Skeletal muscle tissue (tissue), 4 donors: Measurements from ENCODE around the gene RDH8. TPM values are rescaled to one million over a fixed set of nuclear protein-coding genes. Genes with fewer than 3 reads are reported as not detected.

ENCODE experiments used
- H3K27ac ChIP-seq: one replicate; pipeline ENCODE4 v1.7.0; 2013; ENCODE audit warnings: mild to moderate bottlenecking, low read depth, low read length, inconsistent platforms
- H3K27me3 ChIP-seq, 3 donors: one replicate each; pipeline ENCODE4 v1.7.0; 2013; ENCODE audit warnings: low read length in 3 of 3; ENCODE audit not compliant: control insufficient read depth in 3 of 3, insufficient read depth in 3 of 3
- H3K36me3 ChIP-seq, 3 donors: one replicate each; pipeline ENCODE4 v1.7.0; 2013; ENCODE audit warnings: low read length in 3 of 3; ENCODE audit not compliant: control insufficient read depth in 3 of 3, insufficient read depth in 3 of 3
- H3K4me1 ChIP-seq, 3 donors: one replicate each; pipeline ENCODE4 v1.7.0; 2013; ENCODE audit warnings: low read length in 3 of 3, mild to moderate bottlenecking in 3 of 3; ENCODE audit not compliant: control insufficient read depth in 3 of 3, insufficient read depth in 3 of 3
- H3K4me3 ChIP-seq, 3 donors: one replicate each; pipeline ENCODE4 v1.7.0; 2013; ENCODE audit warnings: low read length in 3 of 3
- H3K9ac ChIP-seq, 3 donors: one replicate each; pipeline ENCODE4 v1.7.0; 2013; ENCODE audit warnings: low read length in 3 of 3, mild to moderate bottlenecking in 3 of 3, moderate library complexity in 2 of 3, low read depth in 1 of 3
- H3K9me3 ChIP-seq, 3 donors: one replicate each; pipeline ENCODE4 v1.7.0; 2013; ENCODE audit warnings: low read length in 3 of 3; ENCODE audit not compliant: control insufficient read depth in 3 of 3
- total RNA-seq: library from RNA; depleted of rRNA; stranded (reverse); fragments of >200 nt; gene quantifications from one replicate; pipeline ENCODE4 v1.2.3, GENCODE V29; 2014
- donor health status: Osteomylitis.

RDH8 gene, protein sequence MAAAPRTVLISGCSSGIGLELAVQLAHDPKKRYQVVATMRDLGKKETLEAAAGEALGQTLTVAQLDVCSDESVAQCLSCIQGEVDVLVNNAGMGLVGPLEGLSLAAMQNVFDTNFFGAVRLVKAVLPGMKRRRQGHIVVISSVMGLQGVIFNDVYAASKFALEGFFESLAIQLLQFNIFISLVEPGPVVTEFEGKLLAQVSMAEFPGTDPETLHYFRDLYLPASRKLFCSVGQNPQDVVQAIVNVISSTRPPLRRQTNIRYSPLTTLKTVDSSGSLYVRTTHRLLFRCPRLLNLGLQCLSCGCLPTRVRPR
- not detected for total RNA-seq

- H3K9me3 ChIP-seq = no peaks in the 10 kb centered on the region
- no peak within 1 kb of the TSS for H3K4me3 ChIP-seq
- H3K9ac ChIP-seq = no peak within 1 kb of the TSS
- H3K27me3 ChIP-seq = peaks cover 22 to 42% (median 26%) of the 10 kb centered on the region in 3 donors
- H3K4me1 ChIP-seq = peaks cover 3 to 7% (median 6%) of the 10 kb centered on the region in 3 donors
- H3K36me3 ChIP-seq = no peaks in the 10 kb centered on the region
- no peak within 1 kb of the TSS for H3K27ac ChIP-seq
Measured at GRCh38 chr19:10013316-10013715, at the start of gene RDH8. Gene RDH8 (plus strand): TSS chr19:10013483. CDS start chr19:10013498, 15 bp downstream.

DNA sequence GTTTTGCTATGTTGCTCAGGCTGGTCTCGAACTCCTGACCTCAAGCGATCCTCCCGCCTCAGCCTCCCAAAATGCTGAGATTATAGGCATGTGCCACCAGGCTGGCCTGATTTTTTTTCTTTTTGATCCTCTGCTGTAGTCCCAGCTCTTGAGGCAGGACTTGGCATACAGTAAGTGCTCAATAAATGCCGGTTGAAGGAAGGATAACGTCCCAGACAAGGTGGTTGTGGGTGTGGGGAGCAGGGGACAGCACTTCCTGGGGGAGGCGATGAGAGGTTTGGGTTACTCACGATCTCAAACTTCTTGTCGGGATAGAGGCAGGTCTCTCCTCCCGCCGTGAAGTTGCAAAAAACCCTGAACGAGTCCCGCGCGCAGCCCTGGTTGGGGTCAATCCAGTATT lies 47.3 kb upstream of the RDH8 start:
- no peak overlapping the region for H3K4me3 ChIP-seq
- no peaks in the 10 kb centered on the region for H3K9me3 ChIP-seq
- H3K27ac ChIP-seq = no peak overlapping the region
- H3K4me1 ChIP-seq = no peaks in the 10 kb centered on the region
- no peak overlapping the region for H3K9ac ChIP-seq
- peaks cover 0 to 13% (median 9%) of the 10 kb centered on the region in 3 donors for H3K36me3 ChIP-seq
- no peaks in the 10 kb centered on the region for H3K27me3 ChIP-seq

DNA sequence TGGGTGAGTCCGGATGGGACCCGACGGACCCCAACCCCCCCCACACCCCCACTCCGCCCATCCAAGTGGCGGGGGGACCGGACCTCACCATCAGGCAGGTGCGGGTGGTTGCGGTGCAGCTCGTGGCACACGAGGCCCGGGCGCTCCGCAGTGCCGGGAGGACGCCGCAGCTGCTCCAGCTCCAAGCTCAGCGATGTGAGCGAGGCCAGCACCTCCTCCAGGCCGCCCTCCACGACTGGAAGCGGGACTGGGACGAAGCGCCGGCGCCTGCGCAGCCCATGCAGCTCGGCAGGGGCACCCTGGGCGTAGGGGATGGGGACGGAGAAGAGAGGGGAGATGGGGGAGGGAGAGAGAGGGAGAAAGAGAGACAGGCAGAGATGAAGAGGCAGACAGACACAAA lies 46.8 kb upstream of the RDH8 start:
- Histone ChIP-seq H3K27ac (no peak overlapping the region), H3K9ac (no peak overlapping the region), H3K4me1 (no peaks in the 10 kb centered on the region), H3K27me3 (no peaks in the 10 kb centered on the region), H3K4me3 (no peak overlapping the region), H3K36me3 (peaks cover 0 to 13% (median 9%) of the 10 kb centered on the region in 3 donors), H3K9me3 (no peaks in the 10 kb centered on the region)

DNA sequence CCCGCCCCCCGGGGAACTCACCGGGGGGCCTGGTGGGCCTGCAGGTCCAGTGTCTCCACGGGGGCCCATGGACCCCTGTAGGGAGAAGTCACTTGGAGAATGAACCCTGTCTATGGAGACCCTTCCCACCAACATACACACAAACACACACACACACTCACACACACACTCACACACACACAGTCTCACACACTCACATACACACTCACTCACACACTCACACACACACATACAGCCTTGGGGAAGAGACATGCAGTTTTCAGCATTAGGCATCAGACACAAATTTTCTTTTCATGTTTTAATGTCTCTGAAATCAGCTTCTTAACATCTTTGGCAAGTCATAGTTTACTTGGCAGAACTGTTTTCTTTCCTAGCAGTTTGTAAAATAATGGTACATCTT lies 46.0 kb upstream of the RDH8 start:
- H3K27ac ChIP-seq = no peak overlapping the region
- no peaks in the 10 kb centered on the region for H3K9me3 ChIP-seq
- H3K36me3 ChIP-seq = peaks cover 0 to 12% (median 9%) of the 10 kb centered on the region in 3 donors
- no peak overlapping the region for H3K4me3 ChIP-seq
- no peaks in the 10 kb centered on the region for H3K4me1 ChIP-seq
- no peak overlapping the region for H3K9ac ChIP-seq
- no peaks in the 10 kb centered on the region for H3K27me3 ChIP-seq

DNA sequence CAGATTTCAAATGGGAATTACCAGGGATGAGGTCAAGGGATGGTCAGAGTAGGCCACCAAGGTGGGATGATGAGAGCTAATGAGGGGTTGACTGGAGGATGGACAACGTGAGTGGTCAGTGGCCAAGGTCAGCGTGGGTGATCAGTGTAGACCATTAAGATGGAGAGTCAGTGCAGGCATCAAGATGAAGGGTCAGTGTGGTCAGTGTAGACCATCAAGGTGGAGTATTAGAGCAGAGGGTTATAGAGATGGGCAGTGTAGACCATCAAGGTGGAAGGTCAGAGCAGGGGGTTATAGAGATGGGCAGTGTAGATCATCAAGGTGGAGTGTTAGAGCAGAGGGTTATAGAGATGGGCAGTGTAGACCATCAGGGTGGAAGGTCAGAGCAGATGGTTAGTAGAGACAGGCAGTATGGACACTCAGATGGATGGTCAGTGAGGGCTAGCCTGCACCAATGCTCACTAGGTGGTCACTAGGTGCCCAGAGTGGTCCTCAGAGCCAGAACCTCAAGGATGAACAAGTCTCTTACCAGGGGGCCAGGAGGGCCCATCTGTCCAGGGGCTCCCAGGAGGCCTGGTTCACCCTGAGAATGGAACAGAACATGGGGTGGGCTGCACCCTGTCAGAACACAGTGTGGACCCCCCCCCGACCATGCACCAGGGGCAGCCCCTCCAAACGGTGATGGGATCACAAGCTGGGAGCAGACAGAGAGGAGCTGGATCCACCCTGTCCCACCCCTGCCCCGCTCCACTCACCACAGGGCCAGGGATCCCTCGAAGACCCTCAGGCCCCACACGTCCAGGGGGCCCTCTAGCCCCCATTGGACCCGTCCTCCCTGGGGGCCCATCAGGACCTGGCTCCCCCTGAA lies 44.2 kb upstream of the RDH8 start:
- Histone ChIP-seq H3K9me3 (no peaks in the 10 kb centered on the region), H3K36me3 (peaks cover 0 to 13% (median 13%) of the 10 kb centered on the region in 3 donors), H3K9ac (no peak overlapping the region), H3K27me3 (no peaks in the 10 kb centered on the region), H3K4me3 (no peak overlapping the region), H3K27ac (no peak overlapping the region), H3K4me1 (no peaks in the 10 kb centered on the region)

GRCh38 chr19:9969688-9969975 lies 43.7 kb upstream of the RDH8 start:
- H3K4me1 ChIP-seq = no peaks in the 10 kb centered on the region
- H3K9me3 ChIP-seq = no peaks in the 10 kb centered on the region
- H3K4me3 ChIP-seq = no peak overlapping the region
- no peak overlapping the region for H3K9ac ChIP-seq
- H3K27ac ChIP-seq = no peak overlapping the region
- no peaks in the 10 kb centered on the region for H3K27me3 ChIP-seq
- peaks cover 0 to 13% (median 13%) of the 10 kb centered on the region in 3 donors for H3K36me3 ChIP-seq

- Histone ChIP-seq H3K4me3 (no peak overlapping the region), H3K9ac (no peak overlapping the region), H3K27ac (no peak overlapping the region), H3K9me3 (no peaks in the 10 kb centered on the region), H3K4me1 (no peaks in the 10 kb centered on the region), H3K36me3 (peaks cover 0 to 13% (median 13%) of the 10 kb centered on the region in 3 donors), H3K27me3 (no peaks in the 10 kb centered on the region)
Measured at GRCh38 chr19:9970481-9970880, 42.8 kb upstream of the RDH8 start.

DNA sequence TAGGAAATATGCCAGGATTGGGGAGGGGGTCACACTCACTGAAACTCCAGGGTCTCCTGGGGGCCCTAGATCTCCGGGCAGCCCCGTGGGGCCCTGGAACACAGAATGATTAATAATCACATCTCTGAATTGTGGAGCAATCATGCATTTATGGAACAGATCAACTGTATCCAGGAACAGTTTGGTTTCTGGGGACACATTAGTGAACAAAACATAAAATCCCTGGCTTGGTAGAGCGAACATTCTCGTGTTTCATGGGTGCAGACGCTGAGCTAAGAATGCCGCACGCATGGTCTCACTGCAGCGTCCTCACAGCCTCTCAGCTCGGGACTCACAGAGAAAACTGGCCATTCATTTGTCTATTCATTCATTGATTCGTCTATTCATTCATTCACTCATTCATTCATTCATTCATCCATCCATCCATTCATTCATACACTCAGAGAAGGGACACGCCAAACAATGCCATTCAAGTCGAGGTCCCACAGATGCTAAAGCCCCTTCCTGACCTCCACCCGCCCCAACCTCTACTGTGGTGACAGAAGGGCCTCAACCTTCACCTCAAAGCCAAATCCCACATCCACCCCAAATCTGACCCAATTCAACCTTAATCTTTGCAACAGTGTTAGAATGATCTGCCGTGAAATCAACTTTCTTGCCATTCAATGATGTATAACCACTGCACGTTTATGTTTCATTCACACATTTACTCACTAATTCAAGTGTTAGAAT lies 42.0 kb upstream of the RDH8 start:
- Histone ChIP-seq H3K36me3 (peaks cover 0 to 18% (median 13%) of the 10 kb centered on the region in 3 donors), H3K27ac (no peak overlapping the region), H3K9ac (no peak overlapping the region), H3K4me1 (no peaks in the 10 kb centered on the region), H3K9me3 (no peaks in the 10 kb centered on the region), H3K4me3 (no peak overlapping the region), H3K27me3 (no peaks in the 10 kb centered on the region)

- no peaks in the 10 kb centered on the region for H3K9me3 ChIP-seq
- H3K4me1 ChIP-seq = no peaks in the 10 kb centered on the region
- H3K36me3 ChIP-seq = peaks cover 0 to 18% (median 13%) of the 10 kb centered on the region in 3 donors
- no peak overlapping the region for H3K27ac ChIP-seq
- H3K9ac ChIP-seq = no peak overlapping the region
- no peak overlapping the region for H3K4me3 ChIP-seq
- H3K27me3 ChIP-seq = no peaks in the 10 kb centered on the region
Measured at GRCh38 chr19:9972103-9972502, 41.2 kb upstream of the RDH8 start.
